Cardiac fibroblast (primary cell): ENCODE data around the gene GEMIN4.
A peak's percentile ranks its signal among the peaks of the same experiment; 100 is the strongest.
"Not testable (repeated sequence)": the region's sequence is repeated elsewhere in the genome, so short reads cannot be mapped to it uniquely, and the experiment has no call there.

Experiments used
- DNase-seq, 2 donors: peaks; one replicate each; pipeline versions ENCODE4 v3.0.0 to v3.0.0-alpha.2; 2010; ENCODE audit warnings: low read depth in 2 of 2
- H3K4me3 ChIP-seq, 2 donors: replicated peaks in 1 of 2; 1 replicate in 1 of 2; 2 replicates in 1 of 2; pipeline ENCODE4 v1.5.1; 2011; ENCODE audit warnings: low read depth in 2 of 2, low read length in 2 of 2, mild to moderate bottlenecking in 2 of 2, moderate library complexity in 1 of 2
- CTCF ChIP-seq: IDR thresholded peaks from one replicate; pipeline ENCODE4 v1.5.1; 2011; ENCODE audit warnings: low read depth, mild to moderate bottlenecking, low read length, inconsistent platforms

GEMIN4 gene

GRCh38 chr17:796609-797008 lies 44.5 kb upstream of the GEMIN4 start:
- H3K4me3 ChIP-seq = no peak overlapping the region
- no peak for TF ChIP-seq CTCF
- no peak for DNase-seq

- no peak for TF ChIP-seq CTCF
- no peak overlapping the region for H3K4me3 ChIP-seq
- no peak for DNase-seq
Measured at GRCh38 chr17:795721-796120, 43.7 kb upstream of the GEMIN4 start.

- no peak for DNase-seq
- no peak for TF ChIP-seq CTCF
- peak overlapping the region in 1 of 2 donors; percentile 34 for H3K4me3 ChIP-seq
Measured at GRCh38 chr17:795276-795675, 43.2 kb upstream of the GEMIN4 start.

GRCh38 chr17:794876-795275 lies 42.8 kb upstream of the GEMIN4 start:
- DNase-seq = peak; percentile 75 to 82
- peak; percentile 75 for TF ChIP-seq CTCF
- H3K4me3 ChIP-seq = peak overlapping the region in 1 of 2 donors; percentile 34

GRCh38 chr17:792277-792676 lies 40.2 kb upstream of the GEMIN4 start:
- no peak for DNase-seq
- H3K4me3 ChIP-seq = no peak overlapping the region
- no peak for TF ChIP-seq CTCF

- H3K4me3 ChIP-seq = no peak overlapping the region
- TF ChIP-seq CTCF = no peak
- no peak for DNase-seq
Measured at GRCh38 chr17:791829-792228, 39.8 kb upstream of the GEMIN4 start.

- not testable (repeated sequence) for DNase-seq, H3K4me3 ChIP-seq
Measured at GRCh38 chr17:790874-791247, 38.8 kb upstream of the GEMIN4 start.

GRCh38 chr17:789931-790873 lies 38.1 kb upstream of the GEMIN4 start:
- H3K4me3 ChIP-seq = not testable (repeated sequence)

More at GRCh38 chr17:789931-790873, 38.1 kb upstream of the GEMIN4 start:
- peak in 1 of 2 donors; percentile 29 for DNase-seq
